GM23248 (cell line): ENCODE results near the gene APOM.

Experiments
- EZH2 ChIP-seq: fragments of 200-600 bp; sonication (generic); IDR thresholded peaks from 2 replicates; pipeline ENCODE4 v1.6.1; 2018; ENCODE audit warnings: antibody characterized with exemption, mild to moderate bottlenecking; ENCODE audit not compliant: insufficient read depth, poor library complexity, severe bottlenecking
- EZH2phosphoT487 ChIP-seq: fragments of 200-600 bp; sonication (generic); IDR thresholded peaks from 2 replicates; pipeline ENCODE4 v1.6.1; 2018; ENCODE audit warnings: antibody characterized with exemption, moderate library complexity, mild to moderate bottlenecking, low read depth; ENCODE audit not compliant: insufficient read depth

DNA sequence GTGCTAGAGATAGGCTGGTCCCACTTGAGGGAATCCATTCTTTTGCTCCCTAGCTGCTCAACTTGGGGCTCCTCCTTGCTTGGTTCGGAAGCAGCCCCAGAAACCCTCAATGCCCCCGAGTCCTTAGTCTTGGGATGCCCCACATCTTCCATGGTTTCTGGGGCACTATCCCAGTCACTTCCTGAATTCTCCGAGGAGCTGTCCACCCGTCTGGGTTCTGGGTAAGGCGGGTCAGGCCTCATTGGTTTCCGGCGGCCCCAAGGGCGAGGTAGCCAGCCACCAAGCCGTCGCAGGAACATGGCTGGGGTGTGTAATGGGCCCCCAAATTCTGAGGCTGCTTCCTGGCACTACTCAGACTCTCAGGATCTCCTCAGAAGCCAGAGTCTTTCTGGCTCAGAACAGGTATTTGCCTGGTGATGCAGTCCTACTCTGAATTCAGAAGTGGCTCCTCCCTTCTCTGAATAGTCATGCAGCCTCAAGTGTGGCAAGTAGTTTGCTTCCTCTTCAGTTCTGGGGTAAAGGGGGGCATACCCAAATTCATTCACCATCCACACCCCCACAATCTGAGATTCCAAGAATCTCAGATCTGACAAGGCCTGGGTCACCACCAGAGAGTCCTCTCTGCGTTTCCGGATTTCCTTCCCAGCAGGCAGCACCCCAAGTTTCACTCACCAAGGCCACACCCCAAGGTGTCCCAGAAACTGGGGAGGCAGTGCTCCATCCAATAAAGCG is 4.1 kb downstream of the APOM start:
- TF ChIP-seq EZH2: no peak
- TF ChIP-seq EZH2phosphoT487: no peak
